ENCODE data around the gene ATXN7L2.
"Not testable (repeated sequence)": the region's sequence is repeated elsewhere in the genome, so short reads cannot be mapped to it uniquely, and the experiment has no call there.

Gene ATXN7L2

DNA sequence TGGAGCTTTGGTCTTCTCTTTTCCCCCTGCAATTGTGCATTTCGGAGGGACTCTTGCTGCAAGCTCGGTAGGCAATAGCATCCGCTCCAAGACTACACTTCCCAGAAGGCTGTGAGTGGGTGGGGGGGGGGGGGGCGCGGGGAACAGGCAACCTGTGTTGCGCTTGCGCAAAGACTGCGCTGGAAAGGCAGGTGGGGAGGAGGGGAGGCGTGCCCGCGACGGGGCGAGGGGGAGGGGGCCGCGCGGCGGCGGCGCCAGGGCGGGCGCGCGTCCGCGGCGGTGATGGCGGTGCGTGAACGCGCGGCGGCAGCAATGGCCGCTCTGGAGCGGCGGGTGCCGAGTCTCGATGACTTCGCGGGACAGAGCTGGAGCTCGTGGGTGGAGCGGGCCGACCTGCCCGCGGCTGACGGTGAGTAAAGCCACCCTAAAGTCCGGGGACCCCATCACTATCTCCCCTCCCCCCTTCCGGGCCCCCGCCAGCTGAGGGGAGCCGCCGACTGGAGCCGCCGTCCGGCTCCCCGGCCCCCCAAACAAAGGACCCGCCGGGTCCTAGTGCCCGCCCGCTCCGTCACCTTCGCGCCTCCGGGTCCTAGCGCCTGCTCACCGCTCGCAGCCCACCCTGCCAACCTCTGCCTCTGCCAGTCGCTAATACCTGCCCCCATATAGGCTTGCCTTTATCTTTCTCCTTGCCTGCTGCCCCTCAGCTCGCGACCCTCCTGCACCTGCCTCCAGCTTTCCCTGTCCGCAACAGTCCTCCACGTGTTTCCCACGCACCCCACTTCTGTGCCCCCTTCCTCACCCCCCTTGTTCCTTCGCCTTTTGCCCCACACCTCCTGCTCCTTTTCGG, at the start of gene ATXN7L2:
Gene ATXN7L2 (plus strand): TSS at position 234 of the 847 bp plus-strand sequence. CDS start 49 bp downstream, at position 283.
- H3K27ac ChIP-seq (ENCODE audit: low read length): no peak within 1 kb of the TSS
- H3K4me3 ChIP-seq (ENCODE audit: low read length): peak within 1 kb of the TSS; percentile 97
- no peaks in the 10 kb centered on the region for H3K9me3 ChIP-seq (ENCODE audit: insufficient read depth, low read depth, low read length)
- H3K36me3 ChIP-seq (ENCODE audit: insufficient read depth, low read depth, low read length): peaks cover 18% of the 10 kb centered on the region; the same call in 1 of the 2 replicates
- peak within 1 kb of the TSS; percentile 93 for H3K9ac ChIP-seq (ENCODE audit: low read depth, low read length)
- H3K27me3 ChIP-seq (ENCODE audit: insufficient read depth, low read length): peaks cover 10% of the 10 kb centered on the region
- peaks cover 8% of the 10 kb centered on the region; the same call in 1 of the 2 replicates for H3K4me1 ChIP-seq (ENCODE audit: insufficient read depth, low read length)

DNA sequence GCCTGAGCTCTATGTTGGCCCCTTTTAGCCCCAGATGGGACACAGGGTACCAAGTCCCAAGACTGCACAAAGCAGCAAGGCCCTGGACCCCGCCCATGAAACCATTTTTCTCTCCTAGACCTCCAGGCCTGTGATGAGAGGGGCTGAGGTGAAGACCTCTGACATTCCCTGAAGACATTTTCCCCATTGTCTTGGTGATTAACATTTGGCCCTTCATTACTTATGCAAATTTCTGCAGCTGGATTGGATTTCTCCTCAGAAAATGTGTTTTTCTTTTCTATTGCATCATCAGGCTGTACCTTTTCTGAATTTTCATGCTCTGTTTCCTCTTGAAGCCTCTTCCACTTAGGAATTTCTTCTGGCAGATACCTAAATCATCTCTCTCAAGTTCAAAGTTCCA, 49.2 kb upstream of the ATXN7L2 start:
- no peaks in the 10 kb centered on the region for H3K36me3 ChIP-seq (ENCODE audit: insufficient read depth, low read depth, low read length)
- H3K4me3 ChIP-seq (ENCODE audit: low read length): no peak overlapping the region
- no peak overlapping the region for H3K27ac ChIP-seq (ENCODE audit: low read length)

GRCh38 chr1:109438798-109439297, 44.9 kb upstream of the ATXN7L2 start:
- H3K4me3 ChIP-seq (ENCODE audit: low read length): no peak overlapping the region
- H3K9me3 ChIP-seq (ENCODE audit: insufficient read depth, low read depth, low read length): 0 out of 2 replicates have a peak, but pooled peaks cover 9% of the 10 kb centered on the region
- no peaks in the 10 kb centered on the region for H3K4me1 ChIP-seq (ENCODE audit: insufficient read depth, low read length)
- H3K27me3 ChIP-seq (ENCODE audit: insufficient read depth, low read length): 0 out of 2 replicates have a peak, but pooled peaks cover 6% of the 10 kb centered on the region
- no peak overlapping the region for H3K27ac ChIP-seq (ENCODE audit: low read length)
- no peaks in the 10 kb centered on the region for H3K36me3 ChIP-seq (ENCODE audit: insufficient read depth, low read depth, low read length)
- H3K9ac ChIP-seq (ENCODE audit: low read depth, low read length): no peak overlapping the region

More for the DNA sequence above, 49.2 kb upstream of the ATXN7L2 start:
- H3K4me1 ChIP-seq (ENCODE audit: insufficient read depth, low read length): no peaks in the 10 kb centered on the region
- H3K9me3 ChIP-seq (ENCODE audit: insufficient read depth, low read depth, low read length): 0 out of 2 replicates have a peak, but pooled peaks cover 9% of the 10 kb centered on the region
- H3K9ac ChIP-seq (ENCODE audit: low read depth, low read length): no peak overlapping the region
- no peaks in the 10 kb centered on the region for H3K27me3 ChIP-seq (ENCODE audit: insufficient read depth, low read length)

GRCh38 chr1:109441069-109441468, 42.6 kb upstream of the ATXN7L2 start:
- no peaks in the 10 kb centered on the region for H3K4me1 ChIP-seq (ENCODE audit: insufficient read depth, low read length)
- H3K9ac ChIP-seq (ENCODE audit: low read depth, low read length): no peak overlapping the region
- no peaks in the 10 kb centered on the region for H3K9me3 ChIP-seq (ENCODE audit: insufficient read depth, low read depth, low read length)
- H3K27ac ChIP-seq (ENCODE audit: low read length): no peak overlapping the region
- H3K36me3 ChIP-seq (ENCODE audit: insufficient read depth, low read depth, low read length): no peaks in the 10 kb centered on the region
- H3K4me3 ChIP-seq (ENCODE audit: low read length): no peak overlapping the region
- H3K27me3 ChIP-seq (ENCODE audit: insufficient read depth, low read length): 0 out of 2 replicates have a peak, but pooled peaks cover 21% of the 10 kb centered on the region

DNA sequence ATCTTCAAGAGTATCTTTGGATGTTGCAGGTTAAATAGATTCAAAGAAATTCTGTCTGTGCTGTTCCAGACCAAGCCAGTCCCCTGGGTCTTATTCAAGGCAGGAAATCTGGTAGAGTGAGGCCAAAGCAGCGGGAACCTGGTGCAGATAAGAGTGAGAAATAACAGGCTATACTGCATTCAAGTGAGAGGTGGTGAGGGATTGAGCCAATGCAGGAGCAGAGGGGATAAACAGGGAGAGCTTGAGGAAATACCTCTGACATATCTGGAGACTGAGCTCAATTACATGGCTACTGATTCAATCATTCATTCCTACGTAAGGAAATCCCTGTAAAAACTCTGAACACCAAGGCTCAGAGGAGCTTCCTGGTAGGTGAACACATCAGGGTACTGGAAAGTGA, 40.2 kb upstream of the ATXN7L2 start:
- H3K4me3 ChIP-seq (ENCODE audit: low read length): no peak overlapping the region
- H3K4me1 ChIP-seq (ENCODE audit: insufficient read depth, low read length): no peaks in the 10 kb centered on the region
- 0 out of 2 replicates have a peak, but pooled peaks cover 24% of the 10 kb centered on the region for H3K27me3 ChIP-seq (ENCODE audit: insufficient read depth, low read length)
- H3K36me3 ChIP-seq (ENCODE audit: insufficient read depth, low read depth, low read length): no peaks in the 10 kb centered on the region
- H3K9ac ChIP-seq (ENCODE audit: low read depth, low read length): no peak overlapping the region
- no peaks in the 10 kb centered on the region for H3K9me3 ChIP-seq (ENCODE audit: insufficient read depth, low read depth, low read length)
- no peak overlapping the region for H3K27ac ChIP-seq (ENCODE audit: low read length)

- Histone ChIP-seq H3K27ac (ENCODE audit: low read length) (no peak overlapping the region), H3K4me3 (ENCODE audit: low read length) (no peak overlapping the region), H3K27me3 (ENCODE audit: insufficient read depth, low read length) (0 out of 2 replicates have a peak, but pooled peaks cover 24% of the 10 kb centered on the region), H3K9me3 (ENCODE audit: insufficient read depth, low read depth, low read length) (no peaks in the 10 kb centered on the region), H3K4me1 (ENCODE audit: insufficient read depth, low read length) (no peaks in the 10 kb centered on the region), H3K9ac (ENCODE audit: low read depth, low read length) (no peak overlapping the region), H3K36me3 (ENCODE audit: insufficient read depth, low read depth, low read length) (no peaks in the 10 kb centered on the region)
Measured at GRCh38 chr1:109444346-109444745, 39.4 kb upstream of the ATXN7L2 start.

- H3K4me1 ChIP-seq (ENCODE audit: insufficient read depth, low read length); H3K9me3 ChIP-seq (ENCODE audit: insufficient read depth, low read depth, low read length); H3K27ac ChIP-seq (ENCODE audit: low read length); H3K9ac ChIP-seq (ENCODE audit: low read depth, low read length); H3K4me3 ChIP-seq (ENCODE audit: low read length); H3K36me3 ChIP-seq (ENCODE audit: insufficient read depth, low read depth, low read length): not testable (repeated sequence)
- 0 out of 2 replicates have a peak, but pooled peaks cover 19% of the 10 kb centered on the region for H3K27me3 ChIP-seq (ENCODE audit: insufficient read depth, low read length)
Measured at GRCh38 chr1:109445949-109446695, 37.6 kb upstream of the ATXN7L2 start.

- no peak overlapping the region for H3K27ac ChIP-seq (ENCODE audit: low read length)
- no peak overlapping the region for H3K9ac ChIP-seq (ENCODE audit: low read depth, low read length)
- no peaks in the 10 kb centered on the region for H3K4me1 ChIP-seq (ENCODE audit: insufficient read depth, low read length)
- 0 out of 2 replicates have a peak, but pooled peaks cover 19% of the 10 kb centered on the region for H3K27me3 ChIP-seq (ENCODE audit: insufficient read depth, low read length)
- no peaks in the 10 kb centered on the region for H3K9me3 ChIP-seq (ENCODE audit: insufficient read depth, low read depth, low read length)
- H3K4me3 ChIP-seq (ENCODE audit: low read length): no peak overlapping the region
- no peaks in the 10 kb centered on the region for H3K36me3 ChIP-seq (ENCODE audit: insufficient read depth, low read depth, low read length)
Measured at GRCh38 chr1:109447524-109447923, 36.2 kb upstream of the ATXN7L2 start.

DNA sequence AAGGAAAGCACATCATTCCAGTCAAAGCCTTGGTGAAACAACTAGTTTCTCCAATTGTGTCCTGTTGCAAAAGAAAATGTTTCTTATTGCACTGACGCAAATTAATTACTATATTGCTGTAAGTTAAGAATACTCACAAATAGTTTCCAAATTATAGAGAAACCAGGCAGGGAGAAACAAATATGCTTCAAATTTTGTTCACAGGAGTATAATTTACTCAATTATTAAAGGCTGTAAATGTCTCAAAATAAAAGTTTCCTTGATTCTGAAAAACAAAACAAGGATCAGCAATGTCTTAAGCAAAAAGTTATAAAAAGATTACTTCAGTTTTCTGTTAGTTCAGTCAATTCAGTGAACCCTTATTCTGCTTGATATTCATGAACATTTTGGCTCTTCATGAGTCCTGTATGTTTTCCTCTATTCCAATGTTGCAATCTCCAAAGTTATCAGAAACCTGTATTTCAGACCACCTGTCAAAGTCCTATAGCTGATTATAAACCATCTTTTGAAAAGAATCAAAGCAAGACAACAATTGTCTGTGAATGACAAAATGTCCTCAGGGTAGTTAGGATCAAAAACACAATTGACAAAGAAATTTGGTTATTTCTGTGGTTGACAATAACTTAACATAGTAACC, 29.1 kb upstream of the ATXN7L2 start:
- H3K9me3 ChIP-seq (ENCODE audit: insufficient read depth, low read depth, low read length): peaks cover 19% of the 10 kb centered on the region
- no peak overlapping the region for H3K4me3 ChIP-seq (ENCODE audit: low read length)
- H3K27me3 ChIP-seq (ENCODE audit: insufficient read depth, low read length): no peaks in the 10 kb centered on the region
- H3K4me1 ChIP-seq (ENCODE audit: insufficient read depth, low read length): no peaks in the 10 kb centered on the region
- no peak overlapping the region for H3K27ac ChIP-seq (ENCODE audit: low read length)
- H3K9ac ChIP-seq (ENCODE audit: low read depth, low read length): no peak overlapping the region
- H3K36me3 ChIP-seq (ENCODE audit: insufficient read depth, low read depth, low read length): no peaks in the 10 kb centered on the region

DNA sequence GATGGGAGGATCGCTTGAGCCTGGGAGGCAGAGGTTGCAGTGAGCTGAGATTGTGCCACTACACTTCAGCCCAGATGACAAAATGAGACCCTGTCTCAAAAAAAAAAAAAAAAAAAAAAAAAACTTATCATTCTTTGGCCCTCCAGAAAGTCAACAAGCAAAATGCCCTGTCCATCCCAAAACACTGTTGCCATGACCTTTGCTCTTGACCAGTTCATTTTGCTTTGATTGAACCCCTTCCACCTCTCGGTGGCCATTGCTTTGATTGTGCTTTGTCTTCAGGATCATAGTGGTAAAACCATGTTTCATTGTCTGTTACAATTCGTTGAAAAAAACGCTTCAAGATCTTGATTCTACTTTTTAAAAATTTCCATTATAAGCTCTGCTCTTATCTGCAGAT, 25.9 kb upstream of the ATXN7L2 start:
- Histone ChIP-seq H3K36me3 (ENCODE audit: insufficient read depth, low read depth, low read length) (no peaks in the 10 kb centered on the region), H3K4me1 (ENCODE audit: insufficient read depth, low read length) (no peaks in the 10 kb centered on the region), H3K9me3 (ENCODE audit: insufficient read depth, low read depth, low read length) (peaks cover 19% of the 10 kb centered on the region), H3K27ac (ENCODE audit: low read length) (no peak overlapping the region), H3K4me3 (ENCODE audit: low read length) (no peak overlapping the region), H3K27me3 (ENCODE audit: insufficient read depth, low read length) (peaks cover 7% of the 10 kb centered on the region), H3K9ac (ENCODE audit: low read depth, low read length) (no peak overlapping the region)

- Histone ChIP-seq H3K9ac (ENCODE audit: low read depth, low read length) (no peak overlapping the region), H3K4me3 (ENCODE audit: low read length) (peak overlapping the region; percentile 50), H3K27me3 (ENCODE audit: insufficient read depth, low read length) (peaks cover 86% of the 10 kb centered on the region)
Measured at GRCh38 chr1:109466125-109466451, 17.6 kb upstream of the ATXN7L2 start.

More at GRCh38 chr1:109466125-109466451, 17.6 kb upstream of the ATXN7L2 start:
- no peak overlapping the region for H3K27ac ChIP-seq (ENCODE audit: low read length)
- peaks cover 7% of the 10 kb centered on the region; the same call in 1 of the 2 replicates for H3K4me1 ChIP-seq (ENCODE audit: insufficient read depth, low read length)
- no peaks in the 10 kb centered on the region for H3K36me3 ChIP-seq (ENCODE audit: insufficient read depth, low read depth, low read length)
- H3K9me3 ChIP-seq (ENCODE audit: insufficient read depth, low read depth, low read length): no peaks in the 10 kb centered on the region
